Adrenal gland (tissue), 5 donors: ENCODE measurements around the gene KEL.

Experiments
- POLR2A ChIP-seq, 2 donors: fragments of 450-650 bp; IDR thresholded peaks; one replicate each; pipeline ENCODE4 v1.6.1; 2017; ENCODE audit warnings: antibody characterized with exemption in 2 of 2, mild to moderate bottlenecking in 2 of 2, moderate library complexity in 1 of 2
- TF ChIP-seq, protein P1 (sequence below), 6 experiments: fragments of 450-650 bp in 4 of 6; fragments of 200-600 bp in 2 of 6; sonication (generic) in 1 of 6; IDR thresholded peaks; 1 replicate in 5 of 6; 2 replicates in 1 of 6; pipeline versions ENCODE4 v1.5.1 to v1.8.0; 2016 to 2021; ENCODE audit warnings: antibody characterized with exemption in 6 of 6, mild to moderate bottlenecking in 2 of 6, moderate library complexity in 1 of 6
- donor health status: DM: no; HTN: no; CAD: no.

- TF ChIP-seq, protein P1, sequence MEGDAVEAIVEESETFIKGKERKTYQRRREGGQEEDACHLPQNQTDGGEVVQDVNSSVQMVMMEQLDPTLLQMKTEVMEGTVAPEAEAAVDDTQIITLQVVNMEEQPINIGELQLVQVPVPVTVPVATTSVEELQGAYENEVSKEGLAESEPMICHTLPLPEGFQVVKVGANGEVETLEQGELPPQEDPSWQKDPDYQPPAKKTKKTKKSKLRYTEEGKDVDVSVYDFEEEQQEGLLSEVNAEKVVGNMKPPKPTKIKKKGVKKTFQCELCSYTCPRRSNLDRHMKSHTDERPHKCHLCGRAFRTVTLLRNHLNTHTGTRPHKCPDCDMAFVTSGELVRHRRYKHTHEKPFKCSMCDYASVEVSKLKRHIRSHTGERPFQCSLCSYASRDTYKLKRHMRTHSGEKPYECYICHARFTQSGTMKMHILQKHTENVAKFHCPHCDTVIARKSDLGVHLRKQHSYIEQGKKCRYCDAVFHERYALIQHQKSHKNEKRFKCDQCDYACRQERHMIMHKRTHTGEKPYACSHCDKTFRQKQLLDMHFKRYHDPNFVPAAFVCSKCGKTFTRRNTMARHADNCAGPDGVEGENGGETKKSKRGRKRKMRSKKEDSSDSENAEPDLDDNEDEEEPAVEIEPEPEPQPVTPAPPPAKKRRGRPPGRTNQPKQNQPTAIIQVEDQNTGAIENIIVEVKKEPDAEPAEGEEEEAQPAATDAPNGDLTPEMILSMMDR (IDR thresholded peaks at IDR 0.05): peak in 1 of 6 experiments; percentile 13
- TF ChIP-seq POLR2A (IDR thresholded peaks at IDR 0.05): no peak
Observed at GRCh38 chr7:142908921-142909890, 53.0 kb downstream of the KEL start.
